Prostate gland (tissue), 2 donors: ENCODE data around the gene BRAT1. TPM values are rescaled to one million over a fixed set of nuclear protein-coding genes. Genes with fewer than 3 reads are reported as not detected.

Experiments used
- DNase-seq: peaks from one replicate; pipeline ENCODE4 v3.0.0-alpha.2; 2019; ENCODE audit warnings: low spot score
- H3K27ac ChIP-seq, 2 donors: fragments of 200-600 bp; sonication (generic); 2 replicates each; pipeline ENCODE4 v1.5.1; 2017 to 2019
- H3K27me3 ChIP-seq: fragments of 200-600 bp; sonication (generic); replicated peaks from 2 replicates; pipeline ENCODE4 v1.5.1; 2019; ENCODE audit not compliant: insufficient read depth
- H3K36me3 ChIP-seq, 2 donors: fragments of 200-600 bp; sonication (generic); 1 replicate in 1 of 2; 2 replicates in 1 of 2; pipeline versions ENCODE4 v1.5.1 to v1.8.1; 2017 to 2019
- H3K4me1 ChIP-seq: fragments of 200-600 bp; sonication (generic); replicated peaks from 2 replicates; pipeline ENCODE4 v1.5.1; 2019
- H3K4me3 ChIP-seq, 2 donors: fragments of 200-600 bp; sonication (generic); 2 replicates each; pipeline ENCODE4 v1.5.1; 2017 to 2019
- H3K9me3 ChIP-seq: fragments of 200-600 bp; sonication (generic); 2 replicates; pipeline ENCODE4 v1.5.1; 2017
- POLR2A ChIP-seq: fragments of 450-650 bp; IDR thresholded peaks from one replicate; pipeline ENCODE4 v1.6.1; 2016; ENCODE audit warnings: antibody characterized with exemption, mild to moderate bottlenecking
- POLR2AphosphoS5 ChIP-seq: sonication (generic); formaldehyde crosslinking; IDR thresholded peaks from one replicate; pipeline ENCODE4 v1.6.1; 2017; ENCODE audit warnings: antibody characterized with exemption
- WGBS: methylation state at CpG from one replicate; pipeline ENCODE4 v1.1.5; 2018; 5-methylcytosine and 5-hydroxymethylcytosine counted together
- intact Hi-C: fragments of 100-400 bp; cut with DNase I; formaldehyde crosslinking; loops from one replicate; pipeline ENCODE4 v1.14.2; 2022
- total RNA-seq, 2 donors: library from RNA; depleted of rRNA; stranded (reverse); fragments of >200 nt; gene quantifications; one replicate each; pipeline ENCODE4 v1.1.0, GENCODE V29; 2016
- TF ChIP-seq, protein P1 (sequence below), 4 experiments: fragments of 200-600 bp in 2 of 4; fragments of 450-650 bp in 2 of 4; sonication (generic) in 2 of 4; IDR thresholded peaks; 1 replicate in 3 of 4; 2 replicates in 1 of 4; pipeline ENCODE4 v1.5.1; 2016 to 2019; ENCODE audit warnings: antibody characterized with exemption in 4 of 4, mild to moderate bottlenecking in 2 of 4, moderate library complexity in 2 of 4

Gene BRAT1
- total RNA-seq, 2 donors from 2014 or later: 83.9 to 113 TPM

DNA sequence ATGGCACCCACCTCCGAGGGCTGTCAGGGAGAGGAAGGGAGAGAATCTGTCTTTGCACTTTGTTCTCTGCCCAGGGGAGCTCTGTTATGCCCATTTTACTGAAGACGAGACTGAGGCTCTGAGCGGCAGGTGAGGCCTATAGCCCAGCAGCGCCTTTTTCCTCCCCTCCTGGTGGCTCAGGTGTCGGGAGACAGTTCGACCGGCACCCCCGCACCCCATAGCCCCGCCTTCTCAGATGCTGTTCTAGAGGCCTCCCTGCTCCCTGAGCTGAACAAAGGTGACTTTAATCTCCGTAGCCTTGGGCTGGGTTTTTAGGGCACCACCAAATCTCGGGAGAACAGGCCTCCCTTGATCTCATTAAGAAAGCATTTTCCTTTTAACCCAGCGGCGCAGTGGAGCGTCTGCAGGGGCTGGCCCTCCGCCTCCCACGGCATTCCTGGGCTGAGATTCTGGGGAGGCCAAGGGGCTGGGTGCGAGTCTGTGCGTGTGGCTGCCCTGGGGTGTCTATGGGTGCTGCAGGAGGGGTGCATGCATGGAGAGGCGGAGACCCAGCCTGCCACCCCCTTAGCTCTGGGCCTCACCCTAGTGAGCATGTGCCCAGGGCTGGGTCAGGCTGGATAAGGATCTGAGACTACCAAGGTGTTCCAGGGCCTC, 32.4 kb downstream of the BRAT1 start:
- 37% methylated on average over 17 of the region's 19 CpGs for WGBS
- TF ChIP-seq, protein P1, sequence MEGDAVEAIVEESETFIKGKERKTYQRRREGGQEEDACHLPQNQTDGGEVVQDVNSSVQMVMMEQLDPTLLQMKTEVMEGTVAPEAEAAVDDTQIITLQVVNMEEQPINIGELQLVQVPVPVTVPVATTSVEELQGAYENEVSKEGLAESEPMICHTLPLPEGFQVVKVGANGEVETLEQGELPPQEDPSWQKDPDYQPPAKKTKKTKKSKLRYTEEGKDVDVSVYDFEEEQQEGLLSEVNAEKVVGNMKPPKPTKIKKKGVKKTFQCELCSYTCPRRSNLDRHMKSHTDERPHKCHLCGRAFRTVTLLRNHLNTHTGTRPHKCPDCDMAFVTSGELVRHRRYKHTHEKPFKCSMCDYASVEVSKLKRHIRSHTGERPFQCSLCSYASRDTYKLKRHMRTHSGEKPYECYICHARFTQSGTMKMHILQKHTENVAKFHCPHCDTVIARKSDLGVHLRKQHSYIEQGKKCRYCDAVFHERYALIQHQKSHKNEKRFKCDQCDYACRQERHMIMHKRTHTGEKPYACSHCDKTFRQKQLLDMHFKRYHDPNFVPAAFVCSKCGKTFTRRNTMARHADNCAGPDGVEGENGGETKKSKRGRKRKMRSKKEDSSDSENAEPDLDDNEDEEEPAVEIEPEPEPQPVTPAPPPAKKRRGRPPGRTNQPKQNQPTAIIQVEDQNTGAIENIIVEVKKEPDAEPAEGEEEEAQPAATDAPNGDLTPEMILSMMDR (IDR thresholded peaks at IDR 0.05): peak in 2 of 4 experiments; percentile 7 to 8
- no peak for TF ChIP-seq POLR2AphosphoS5
- peak overlapping the region; percentile 53 to 68 for H3K4me3 ChIP-seq

DNA sequence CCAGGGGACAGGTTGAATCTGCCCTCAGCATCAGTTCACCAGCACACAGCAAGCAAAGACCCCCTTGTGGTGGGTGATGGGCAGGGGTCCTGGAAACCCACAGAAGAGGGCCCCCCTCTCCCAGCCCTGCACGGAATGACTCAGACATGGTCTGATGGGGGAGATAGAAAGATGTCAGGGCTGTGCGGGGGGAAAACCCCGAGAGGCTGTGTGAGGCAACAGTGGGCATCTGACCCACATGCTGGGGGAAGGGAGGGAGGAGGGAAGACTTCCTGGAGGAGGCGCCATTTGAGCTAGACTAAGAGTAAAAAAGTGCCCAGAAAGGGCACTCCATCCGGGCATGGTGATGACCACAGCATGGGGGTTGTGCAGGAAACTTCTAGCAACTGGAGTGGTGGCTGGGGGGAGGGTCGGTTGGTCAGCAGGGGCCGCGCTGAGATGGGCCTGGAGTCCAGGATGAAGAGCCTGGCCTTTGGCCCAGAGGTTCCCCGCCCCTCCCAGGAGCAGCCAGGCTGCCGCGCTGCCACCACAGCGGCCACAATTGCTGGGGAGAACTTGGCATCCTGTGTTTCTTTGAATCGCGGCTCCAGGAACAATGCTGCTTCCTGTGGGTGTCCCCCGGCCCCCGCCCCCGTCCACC, 33.3 kb downstream of the BRAT1 start:
- TF ChIP-seq POLR2AphosphoS5: no peak
- TF ChIP-seq, protein P1 (IDR thresholded peaks at IDR 0.05): no peak
- TF ChIP-seq POLR2A: no peak
- peaks cover 0 to 12% of the 10 kb centered on the region in 2 donors for H3K36me3 ChIP-seq
- peak overlapping the region; percentile 75 to 82 for H3K27ac ChIP-seq
- intact Hi-C loops: no loop called here
- no peaks in the 10 kb centered on the region for H3K9me3 ChIP-seq
- H3K27me3 ChIP-seq: no peaks in the 10 kb centered on the region
- H3K4me3 ChIP-seq: peak overlapping the region; percentile 53 to 68
- no peak for DNase-seq
- H3K4me1 ChIP-seq: peaks cover 40% of the 10 kb centered on the region
- 28% methylated on average over 16 of the region's 17 CpGs for WGBS

More for the DNA sequence above, 32.4 kb downstream of the BRAT1 start:
- Histone ChIP-seq H3K4me1 (peaks cover 46% of the 10 kb centered on the region), H3K27me3 (no peaks in the 10 kb centered on the region), H3K27ac (peak overlapping the region; percentile 75 to 82), H3K36me3 (peaks cover 0 to 12% of the 10 kb centered on the region in 2 donors), H3K9me3 (no peaks in the 10 kb centered on the region)
- peak; percentile 63 for DNase-seq
- intact Hi-C loops: no loop called here

DNA sequence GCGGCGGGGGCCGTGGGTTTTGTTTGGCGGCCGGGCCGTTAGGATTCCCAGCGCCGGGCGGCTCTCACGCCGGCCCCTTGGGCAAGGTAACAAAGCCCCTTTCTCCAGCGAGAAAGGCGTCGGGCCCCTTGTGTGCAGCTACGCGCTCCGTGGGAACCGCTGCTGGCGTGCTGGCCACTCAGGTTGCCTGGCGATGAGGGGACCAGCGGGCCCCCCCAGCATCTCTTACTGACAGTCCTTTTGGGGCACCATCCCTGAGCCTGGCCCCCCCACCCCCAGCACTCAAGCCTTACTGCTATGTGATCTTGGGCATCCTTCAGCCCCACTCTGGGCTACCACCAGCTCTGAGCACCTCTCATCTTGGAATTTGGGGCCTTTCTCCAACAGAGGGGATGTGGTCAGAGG, 34.0 kb downstream of the BRAT1 start:
- intact Hi-C loops: no loop called here
- WGBS: 33% methylated on average over 7 of the region's 21 CpGs
- Histone ChIP-seq H3K9me3 (no peaks in the 10 kb centered on the region), H3K27ac (peak overlapping the region; percentile 75 to 82), H3K4me3 (peak overlapping the region; percentile 53 to 68), H3K4me1 (peaks cover 40% of the 10 kb centered on the region), H3K27me3 (no peaks in the 10 kb centered on the region), H3K36me3 (peaks cover 0 to 5% of the 10 kb centered on the region in 2 donors)
- DNase-seq: no peak
- TF ChIP-seq POLR2A (no peak), POLR2AphosphoS5 (no peak)
- TF ChIP-seq, protein P1 (IDR thresholded peaks at IDR 0.05): no peak

DNA sequence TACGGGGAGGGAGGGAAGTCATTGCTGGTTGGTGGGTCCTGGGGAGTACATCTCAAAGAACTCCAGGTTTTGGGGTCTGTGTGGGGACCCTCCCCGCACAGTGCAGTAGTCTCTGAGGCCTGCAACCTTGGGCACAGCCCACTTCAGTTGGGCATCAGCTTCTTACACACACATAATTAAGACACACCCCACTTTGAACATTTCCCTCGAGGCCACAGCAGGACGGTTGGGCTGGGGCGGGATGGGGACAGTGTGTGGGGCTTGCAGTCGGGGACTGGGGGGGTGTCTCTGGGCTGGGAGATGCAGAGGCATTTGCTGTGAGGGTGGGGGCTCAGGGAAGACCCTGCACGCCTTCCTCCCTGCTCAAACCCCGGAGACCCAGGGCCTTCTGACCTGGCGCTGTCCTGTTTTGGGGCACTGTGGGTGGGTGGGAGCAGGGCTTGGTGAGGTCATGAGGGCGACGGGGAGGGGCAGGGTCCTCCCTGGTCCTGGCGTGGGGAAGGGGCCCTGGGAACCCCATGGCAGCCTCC, 34.5 kb downstream of the BRAT1 start:
- H3K27ac ChIP-seq: peak overlapping the region; percentile 75 to 82
- peaks cover 40% of the 10 kb centered on the region for H3K4me1 ChIP-seq
- WGBS: 19% methylated on average over 11 of the region's 12 CpGs
- H3K9me3 ChIP-seq: no peaks in the 10 kb centered on the region
- TF ChIP-seq POLR2AphosphoS5: no peak
- TF ChIP-seq, protein P1 (IDR thresholded peaks at IDR 0.05): no peak
- TF ChIP-seq POLR2A: no peak
- H3K27me3 ChIP-seq: no peaks in the 10 kb centered on the region
- intact Hi-C loops: no loop called here
- peak overlapping the region; percentile 53 to 68 for H3K4me3 ChIP-seq
- DNase-seq: no peak
- H3K36me3 ChIP-seq: no peaks in the 10 kb centered on the region
